OCI-LY7 (cell line): ENCODE results near the gene LCE1B. TPM values are rescaled to one million over a fixed set of nuclear protein-coding genes. Genes with fewer than 3 reads are reported as not detected.

ENCODE experiments used
- Bru-seq: library from RNA; stranded (reverse); fragments of 400-500 nt; gene quantifications from one replicate; lab custom pipeline; 2021; lab: Mats Ljungman, UMichigan
- BruChase-seq, 2 experiments: library from RNA; stranded (reverse); fragments of 400-500 nt; gene quantifications; one replicate each; lab custom pipeline; 2021; lab: Mats Ljungman, UMichigan
- BruUV-seq: library from RNA; stranded (reverse); fragments of 400-500 nt; replicated peaks from 2 replicates; lab custom pipeline; 2021; lab: Mats Ljungman, UMichigan
- CTCF ChIA-PET: fragments of 300-600 bp; sonication (Branson Sonifier 250); formaldehyde crosslinking; loops from one replicate; lab custom pipeline; 2022; ENCODE audit warnings: antibody characterized with exemption; ENCODE audit not compliant: unreplicated experiment; lab: Charles Lee
- POLR2A ChIA-PET: fragments of 300-600 bp; sonication (Branson Sonifier 250); formaldehyde crosslinking; loops from one replicate; lab custom pipeline; 2022; ENCODE audit warnings: antibody characterized with exemption; lab: Charles Lee
- DNase-seq: peaks from one replicate; pipeline ENCODE4 v3.0.0-alpha.2; 2015; ENCODE audit warnings: low spot score
- H2AFZ ChIP-seq: fragments of 200-600 bp; sonication (generic), shearing (Covaris generic); 2 replicates; pipeline ENCODE4 v1.6.1; 2014; ENCODE audit warnings: mild to moderate bottlenecking, antibody characterized with exemption, low read length, moderate library complexity
- H3K27ac ChIP-seq: fragments of 200-600 bp; sonication (generic); 2 replicates; pipeline ENCODE4 v1.5.1; 2014; ENCODE audit warnings: mixed run types, low read depth, mild to moderate bottlenecking, moderate library complexity, low read length, inconsistent platforms; ENCODE audit not compliant: poor library complexity, severe bottlenecking
- H3K36me3 ChIP-seq: fragments of 200-600 bp; sonication (generic); 2 replicates; pipeline ENCODE4 v1.6.1; 2014; ENCODE audit warnings: mild to moderate bottlenecking, antibody characterized with exemption, low read length, moderate library complexity, mixed read lengths; ENCODE audit not compliant: insufficient read depth
- H3K4me1 ChIP-seq: fragments of 200-600 bp; sonication (generic); 2 replicates; pipeline ENCODE4 v1.5.1; 2014; ENCODE audit warnings: mild to moderate bottlenecking, low read length; ENCODE audit not compliant: insufficient read depth, poor library complexity, severe bottlenecking
- H3K4me2 ChIP-seq: fragments of 200-600 bp; sonication (generic); 2 replicates; pipeline ENCODE4 v1.6.1; 2014; ENCODE audit warnings: mild to moderate bottlenecking, low read length
- H3K4me3 ChIP-seq: fragments of 200-600 bp; sonication (generic); 2 replicates; pipeline ENCODE4 v1.5.1; 2014; ENCODE audit warnings: mild to moderate bottlenecking, low read depth, low read length; ENCODE audit not compliant: poor library complexity, severe bottlenecking
- H3K79me2 ChIP-seq: fragments of 200-600 bp; sonication (generic); 2 replicates; pipeline ENCODE4 v1.6.1; 2016; ENCODE audit warnings: low read depth, mild to moderate bottlenecking, low read length, moderate library complexity, mixed read lengths; ENCODE audit not compliant: insufficient read depth
- H3K9me2 ChIP-seq: fragments of 200-600 bp; sonication (generic); 2 replicates; pipeline ENCODE4 v1.6.1; 2016; ENCODE audit warnings: mild to moderate bottlenecking, low read length, mixed read lengths; ENCODE audit not compliant: insufficient read depth
- H3K9me3 ChIP-seq: fragments of 200-600 bp; sonication (generic); 2 replicates; pipeline ENCODE4 v1.6.1; 2014; ENCODE audit warnings: mild to moderate bottlenecking, mixed run types, low read length, mixed read lengths
- H4K20me1 ChIP-seq: fragments of 200-600 bp; sonication (generic); 2 replicates; pipeline ENCODE4 v1.6.1; 2014; ENCODE audit warnings: mild to moderate bottlenecking, antibody characterized with exemption, low read length, moderate library complexity, mixed read lengths; ENCODE audit not compliant: insufficient read depth
- CTCF ChIP-seq: fragments of 200-600 bp; sonication (generic); conservative IDR thresholded peaks from 2 replicates; pipeline ENCODE4 v1.5.1; 2014; ENCODE audit warnings: mild to moderate bottlenecking, antibody characterized with exemption, low read length, moderate library complexity, mixed read lengths
- EZH2phosphoT487 ChIP-seq: fragments of 200-600 bp; sonication (generic); IDR thresholded peaks from 2 replicates; pipeline ENCODE4 v1.6.1; 2018; ENCODE audit warnings: low read depth, borderline replicate concordance, mild to moderate bottlenecking, mixed run types, antibody characterized with exemption, low read length, moderate library complexity, mixed read lengths
- intact Hi-C: fragments of 100-400 bp; cut with micrococcal nuclease; formaldehyde crosslinking; loops from one replicate; pipeline ENCODE4 v1.10.0; 2022; ENCODE audit not compliant: unreplicated experiment
- long read RNA-seq: library from polyadenylated mRNA; stranded (forward); transcript quantifications from one replicate; pipeline ENCODE4 v2.0.0, GENCODE V29; 2022
- total RNA-seq, 2 experiments: library from RNA; depleted of rRNA in 1 of 2; stranded (reverse); fragments of >200 nt in 1 of 2; shearing (Covaris generic) in 1 of 2; gene quantifications; 2 replicates each; pipeline ENCODE4 v1.2.3, GENCODE V29; 2014 to 2022

Gene LCE1B, protein sequence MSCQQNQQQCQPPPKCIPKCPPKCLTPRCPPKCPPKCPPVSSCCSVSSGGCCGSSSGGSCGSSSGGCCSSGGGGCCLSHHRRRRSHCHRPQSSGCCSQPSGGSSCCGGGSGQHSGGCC
- total RNA-seq (2014; rRNA removed; shearing (Covaris generic)) (not detected in 2 replicates), total RNA-seq (2022) (not detected in 2 replicates), Bru-seq, nascent RNA (not detected), BruChase-seq, experiment 1, labeled RNA remaining after a 6-hour chase (not detected), BruChase-seq, experiment 2, labeled RNA remaining after a 2-hour chase (not detected)
- long read RNA-seq: 0 reads

GRCh38 chr1:152811671-152812070 is at the start of gene LCE1B:
Gene LCE1B (plus strand): TSS chr1:152811971. CDS start chr1:152812447, 476 bp downstream.
- TF ChIP-seq CTCF: no peak
- no peak for TF ChIP-seq EZH2phosphoT487
- Histone ChIP-seq H3K4me2 (no peak within 1 kb of the TSS), H3K4me3 (no peak within 1 kb of the TSS), H3K27ac (no peak within 1 kb of the TSS), H3K4me1 (no peaks in the 10 kb centered on the region), H3K79me2 (no peaks in the 10 kb centered on the region), H3K36me3 (no peaks in the 10 kb centered on the region), H4K20me1 (no peaks in the 10 kb centered on the region), H2AFZ (no peak within 1 kb of the TSS), H3K9me3 (no peaks in the 10 kb centered on the region), H3K9me2 (no peaks in the 10 kb centered on the region)
- no peak for DNase-seq
- ChIA-PET CTCF (no interaction called here), POLR2A (no interaction called here)
- intact Hi-C loops: no loop called here
- no TSS peak for BruUV-seq

DNA sequence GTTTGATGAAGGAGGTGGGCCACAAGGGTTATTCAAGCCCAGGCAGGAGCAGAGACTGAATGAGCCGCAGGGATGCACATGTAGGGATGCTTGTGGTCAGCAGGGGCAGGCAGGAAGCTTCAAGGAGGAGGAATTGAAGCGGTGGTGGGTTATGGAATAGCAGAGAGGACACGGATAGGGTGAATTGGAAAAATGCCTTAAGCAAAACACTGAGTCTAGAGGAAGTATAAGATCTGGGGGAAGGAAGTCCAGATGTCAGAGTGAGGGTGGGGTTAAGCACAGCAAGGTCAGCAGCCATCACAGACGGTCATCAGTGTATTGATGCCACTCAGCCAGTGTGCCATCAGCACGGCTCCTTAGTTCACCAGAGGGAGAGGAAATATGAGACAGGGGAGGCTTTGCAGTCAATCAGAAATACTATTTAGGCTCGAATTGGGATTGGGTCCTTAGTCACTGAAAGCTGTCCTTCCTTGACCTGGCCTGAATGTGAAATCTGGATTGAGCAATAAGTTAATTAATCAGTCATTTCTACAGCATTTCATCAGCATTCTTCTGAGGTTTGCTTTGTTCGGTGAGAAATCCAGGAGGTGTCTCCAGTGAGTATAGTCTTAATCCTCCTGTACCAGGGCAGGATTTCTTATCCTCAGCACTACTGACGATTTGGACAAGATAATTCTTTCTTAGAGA is 42.8 kb upstream of the LCE1B start:
- TF ChIP-seq CTCF (no peak), EZH2phosphoT487 (no peak)
- CTCF ChIA-PET: no interaction called here
- intact Hi-C loops: no loop called here
- BruUV-seq: no TSS peak
- POLR2A ChIA-PET: no interaction called here
- no peak for DNase-seq
- Histone ChIP-seq H3K36me3 (no peaks in the 10 kb centered on the region), H4K20me1 (no peaks in the 10 kb centered on the region), H3K9me2 (no peaks in the 10 kb centered on the region), H2AFZ (no peak overlapping the region), H3K27ac (no peak overlapping the region), H3K4me2 (no peak overlapping the region), H3K4me1 (no peaks in the 10 kb centered on the region), H3K9me3 (no peaks in the 10 kb centered on the region), H3K4me3 (no peak overlapping the region), H3K79me2 (no peaks in the 10 kb centered on the region)

DNA sequence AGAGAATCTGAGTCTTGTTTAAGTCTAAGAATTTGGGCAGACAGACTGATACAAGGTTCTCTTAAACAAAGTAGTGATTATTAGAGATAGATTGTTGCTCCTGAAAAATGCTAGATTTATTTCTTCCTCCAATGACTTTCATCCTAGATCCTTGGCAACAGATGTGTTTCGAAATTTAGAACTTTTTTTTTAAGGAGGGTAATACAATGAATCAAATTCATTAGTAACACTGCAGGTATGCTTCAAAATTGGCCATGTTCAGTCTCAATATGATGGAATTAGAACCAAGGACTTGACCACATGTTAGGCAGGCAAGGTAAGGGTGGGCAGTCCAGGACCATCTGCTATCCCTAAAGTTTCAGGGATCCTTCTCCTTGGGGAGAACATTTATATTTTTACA is 41.4 kb upstream of the LCE1B start:
- DNase-seq: no peak
- ChIA-PET CTCF (no interaction called here), POLR2A (no interaction called here)
- Histone ChIP-seq H3K9me2 (no peaks in the 10 kb centered on the region), H3K79me2 (no peaks in the 10 kb centered on the region), H3K4me3 (no peak overlapping the region), H3K36me3 (no peaks in the 10 kb centered on the region), H3K9me3 (no peaks in the 10 kb centered on the region), H3K4me1 (no peaks in the 10 kb centered on the region), H2AFZ (no peak overlapping the region), H4K20me1 (no peaks in the 10 kb centered on the region), H3K4me2 (no peak overlapping the region), H3K27ac (no peak overlapping the region)
- BruUV-seq: no TSS peak
- intact Hi-C loops: no loop called here
- no peak for TF ChIP-seq CTCF
- TF ChIP-seq EZH2phosphoT487: no peak
